ENCODE measurements around the gene VPS9D1.
A peak's percentile ranks its signal among the peaks of the same experiment; 100 is the strongest.

The VPS9D1 gene, protein sequence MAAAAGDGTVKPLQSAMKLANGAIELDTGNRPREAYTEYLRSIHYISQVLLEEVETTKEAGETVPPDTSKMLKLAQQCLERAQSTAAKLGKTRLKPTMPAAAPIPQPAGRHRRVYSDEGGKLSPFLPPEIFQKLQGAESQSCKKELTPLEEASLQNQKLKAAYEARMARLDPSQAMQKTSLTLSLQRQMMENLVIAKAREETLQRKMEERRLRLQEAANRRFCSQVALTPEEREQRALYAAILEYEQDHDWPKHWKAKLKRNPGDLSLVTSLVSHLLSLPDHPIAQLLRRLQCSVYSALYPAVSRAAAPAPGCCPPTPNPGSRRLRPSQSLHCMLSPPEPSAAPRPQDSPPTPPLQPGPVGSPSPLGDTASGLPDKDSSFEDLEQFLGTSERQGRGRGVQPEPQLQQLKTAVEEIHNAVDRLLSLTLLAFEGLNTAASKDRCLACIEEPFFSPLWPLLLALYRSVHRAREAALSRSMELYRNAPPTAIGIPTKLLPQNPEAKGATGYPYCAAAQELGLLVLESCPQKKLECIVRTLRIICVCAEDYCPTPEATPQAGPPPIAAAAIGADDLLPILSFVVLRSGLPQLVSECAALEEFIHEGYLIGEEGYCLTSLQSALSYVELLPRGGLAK

DNA sequence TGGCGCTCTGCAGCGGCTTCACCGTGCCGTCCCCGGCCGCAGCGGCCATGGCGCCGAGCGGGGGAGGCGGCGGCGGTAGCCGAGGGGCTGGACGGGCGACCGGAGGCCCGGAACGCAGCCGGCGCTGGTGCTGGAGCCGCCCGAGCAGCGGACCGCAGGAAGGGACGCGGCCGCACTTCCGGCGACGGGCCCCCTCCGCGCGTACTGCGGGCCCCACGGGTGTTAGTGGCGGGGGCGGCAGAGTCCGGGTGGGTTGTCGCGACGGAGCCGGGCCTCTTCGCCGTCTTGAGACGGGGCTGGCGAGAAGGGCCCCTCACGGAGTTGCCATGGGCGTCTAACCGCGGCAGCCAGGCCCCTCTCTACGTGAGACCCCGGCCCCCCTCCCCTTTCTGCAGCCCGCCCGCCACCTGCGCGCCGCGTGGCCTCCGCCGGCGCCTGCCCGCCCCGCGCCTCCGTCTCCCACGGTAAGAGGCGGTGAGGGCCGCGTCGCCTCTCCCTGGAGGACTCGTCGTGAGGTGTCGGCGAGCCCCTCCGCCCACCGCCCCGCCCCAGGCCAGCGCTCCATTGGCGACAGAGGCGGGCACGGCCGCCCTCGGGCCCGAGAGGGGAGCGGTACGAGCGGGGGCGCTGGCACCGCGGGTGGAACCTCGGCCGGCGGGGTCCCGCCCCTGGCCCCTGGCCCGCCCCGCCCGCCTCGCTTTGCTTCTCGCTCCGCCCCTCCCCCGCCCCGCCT lies at the start of gene VPS9D1, which contains the start of gene ZNF276:
Gene VPS9D1 (minus strand): TSS at position 86 of the 733 bp plus-strand sequence. CDS start 37 bp downstream, at position 49.
Gene ZNF276 (plus strand): TSS at position 725 of the 733 bp plus-strand sequence. CDS start 104 bp downstream, outside the sequence.
- DNase-seq: peak; percentile 88

DNA sequence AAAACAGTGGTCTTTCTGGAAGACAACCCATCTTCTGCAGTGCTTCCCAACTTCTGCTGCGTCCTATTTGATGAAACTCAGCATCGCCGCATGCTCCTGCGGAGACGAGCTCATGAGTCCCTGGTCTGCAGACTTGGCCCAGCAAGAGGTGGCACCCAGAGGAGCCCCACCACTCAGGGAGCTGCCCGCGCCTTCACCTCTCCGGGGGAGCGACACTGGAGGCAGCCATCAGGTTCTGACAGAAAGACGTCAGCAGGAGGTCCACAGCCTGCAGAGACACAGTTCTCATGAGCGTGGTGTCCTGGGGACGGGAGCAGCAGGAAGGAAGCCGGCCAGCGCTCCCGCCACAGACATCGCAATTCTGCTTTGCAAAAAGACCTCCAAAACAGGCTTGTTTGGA lies 49.7 kb upstream of the VPS9D1 start:
- DNase-seq: no peak

DNA sequence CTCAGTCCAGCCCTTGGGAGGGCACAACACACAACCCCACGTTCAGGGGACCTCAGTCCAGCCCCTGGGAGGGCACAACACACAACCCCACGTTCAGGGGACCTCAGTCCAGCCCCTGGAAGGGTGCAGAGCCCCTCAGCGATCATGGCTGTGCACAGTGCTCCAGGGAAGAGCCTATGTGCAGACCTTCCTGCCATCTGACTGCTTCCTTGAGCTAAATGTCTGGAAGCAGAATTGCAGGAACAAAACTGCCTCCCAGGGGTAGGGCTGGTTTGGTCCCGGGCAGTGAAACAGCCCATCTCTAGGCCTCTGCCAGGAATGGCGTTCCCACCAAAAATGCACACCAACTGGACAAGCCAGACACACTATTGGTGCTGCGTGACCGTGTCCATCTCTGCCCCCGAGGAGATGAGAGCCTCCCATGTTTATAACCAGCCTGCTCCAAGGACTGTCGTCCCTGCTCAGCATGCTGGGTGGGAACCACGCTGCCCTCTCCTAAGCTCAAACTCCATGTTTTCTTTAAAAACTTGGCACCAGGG lies 44.7 kb upstream of the VPS9D1 start:
- DNase-seq: no peak

DNA sequence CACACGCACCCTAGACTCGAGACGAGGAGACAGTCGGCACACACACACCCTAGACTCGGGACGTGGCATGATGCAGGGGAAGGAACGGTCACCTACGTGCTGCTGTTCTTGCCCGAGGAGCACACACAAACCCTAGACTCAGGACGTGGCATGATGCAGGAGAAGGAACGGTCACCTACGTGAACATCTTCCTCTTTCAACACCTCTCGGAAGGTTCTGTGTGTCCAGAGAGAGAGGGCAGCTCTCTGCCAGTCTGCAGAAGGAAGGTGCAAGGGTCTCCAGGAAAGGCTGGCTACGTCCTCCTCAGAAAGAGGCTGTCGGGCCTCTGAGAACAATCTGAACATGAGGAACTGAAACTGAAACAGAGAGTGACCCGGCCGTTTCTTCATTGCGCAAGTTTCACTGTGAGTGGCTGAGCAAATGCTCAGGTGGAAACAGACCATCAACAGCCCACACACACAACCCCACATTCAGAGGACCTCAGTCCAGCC lies 44.1 kb upstream of the VPS9D1 start:
- no peak for DNase-seq

DNA sequence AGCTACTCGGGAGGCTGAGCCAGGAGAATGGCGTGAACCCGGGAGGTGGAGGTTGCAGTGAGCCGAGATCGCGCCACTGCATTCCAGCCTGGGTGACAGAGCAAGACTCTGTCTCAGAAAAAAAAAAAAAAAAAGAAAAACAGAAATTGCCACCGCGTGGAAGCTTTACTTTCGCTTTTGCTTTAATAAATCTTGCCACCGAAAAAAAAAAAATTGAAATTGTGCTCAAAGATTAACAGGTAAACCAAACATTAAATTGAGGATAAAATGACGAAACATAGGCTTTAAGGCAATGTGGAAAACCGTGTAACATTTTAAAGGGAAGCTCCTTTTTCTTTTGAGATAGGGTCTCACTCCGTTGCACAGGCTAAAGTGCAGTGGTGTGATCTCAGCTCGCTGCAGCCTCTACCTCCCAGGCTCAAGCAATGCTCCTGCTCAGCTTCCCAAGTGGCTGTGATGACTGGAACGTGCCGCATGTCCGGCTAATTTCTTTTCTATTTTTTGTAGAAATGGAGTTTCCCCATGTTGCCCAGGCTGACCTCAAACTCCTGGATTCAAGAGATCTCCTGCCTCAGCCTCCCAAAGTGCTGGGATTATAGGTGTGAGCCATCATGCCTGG lies 40.7 kb upstream of the VPS9D1 start:
- DNase-seq: no peak

DNA sequence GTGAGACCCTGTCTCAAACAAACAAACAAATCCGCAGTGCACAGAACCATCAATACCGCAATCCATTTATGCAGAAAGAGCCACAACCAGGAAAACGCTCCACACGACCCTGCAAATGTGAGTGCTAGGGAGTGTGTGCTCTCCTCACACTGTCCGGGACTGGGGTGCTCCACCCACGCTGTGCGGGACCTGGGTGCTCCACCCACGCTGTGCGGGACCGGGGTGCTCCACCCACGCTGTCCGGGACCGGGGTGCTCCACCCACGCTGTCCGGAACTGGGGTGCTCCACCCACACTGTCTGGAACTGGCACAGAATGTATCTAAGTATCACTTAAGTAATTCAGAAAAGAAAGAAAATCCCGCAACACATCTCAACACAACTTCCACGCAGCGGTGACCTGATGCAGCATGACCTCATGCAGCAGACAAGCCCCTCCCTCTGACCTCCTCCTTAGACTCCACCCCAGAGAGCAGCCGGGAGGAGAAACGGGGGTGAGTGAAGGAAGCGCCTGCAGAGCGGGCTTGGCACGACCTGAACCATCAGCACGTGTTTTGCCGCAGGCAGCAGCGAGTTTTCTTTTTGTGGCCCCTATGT lies 39.1 kb upstream of the VPS9D1 start:
- DNase-seq: no peak

DNA sequence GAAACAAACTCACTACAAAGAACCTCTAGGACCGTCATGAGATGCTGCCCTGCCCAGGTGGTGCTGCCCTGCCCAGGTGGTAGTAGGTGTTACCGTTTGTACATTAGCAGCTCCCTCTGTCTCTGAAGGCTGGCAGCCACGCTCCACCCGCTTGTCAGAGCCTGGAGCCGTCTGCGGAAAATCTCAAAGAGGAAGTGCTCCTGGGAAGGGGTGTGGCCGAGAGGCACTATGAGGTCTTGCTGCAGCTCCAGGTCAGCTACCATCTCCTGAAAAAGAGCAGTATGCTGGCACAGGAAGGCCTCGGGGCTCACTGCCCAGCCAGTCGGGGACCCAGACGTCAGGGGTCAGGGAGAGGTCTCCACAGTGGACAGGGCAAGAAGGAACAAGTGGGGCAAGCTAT lies 28.9 kb upstream of the VPS9D1 start:
- no peak for DNase-seq

DNA sequence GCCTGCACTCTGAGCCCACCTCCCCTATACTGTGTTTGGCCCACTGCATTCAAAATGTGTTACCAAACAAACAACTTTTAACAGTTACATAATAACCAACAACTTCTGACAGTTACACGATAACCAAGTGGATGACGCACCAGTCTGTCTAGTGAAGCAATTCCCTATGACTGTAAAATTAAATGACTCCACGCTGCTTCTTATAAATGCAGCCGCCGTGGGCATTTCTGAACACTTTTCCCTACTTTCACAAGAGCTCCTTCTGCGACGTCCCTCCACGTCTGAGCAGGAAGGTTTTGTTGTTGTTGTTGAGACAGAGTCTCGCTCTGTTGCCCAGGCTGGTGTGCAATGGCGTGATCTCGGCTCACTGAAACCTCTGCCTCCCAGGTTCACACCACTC lies 28.2 kb upstream of the VPS9D1 start:
- no peak for DNase-seq

DNA sequence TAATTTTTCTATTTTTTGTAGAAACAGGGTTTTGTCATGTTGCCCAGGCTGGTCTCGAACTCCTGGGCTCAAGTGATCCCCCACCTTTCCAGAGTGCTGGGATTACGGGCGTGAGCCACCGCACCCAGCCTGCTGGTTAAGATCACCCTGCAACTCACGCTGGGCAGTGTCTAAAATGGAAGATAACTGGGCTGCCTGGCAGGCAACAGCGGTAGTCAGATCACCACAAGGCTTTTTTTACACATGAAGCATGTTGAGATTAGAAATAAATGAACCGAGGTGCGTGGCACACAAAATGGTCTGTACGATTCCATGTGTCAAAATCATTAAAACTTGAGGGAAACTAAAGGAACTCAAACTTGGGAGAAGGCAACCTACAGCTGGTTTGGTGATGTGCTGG lies 27.4 kb upstream of the VPS9D1 start:
- DNase-seq: no peak

DNA sequence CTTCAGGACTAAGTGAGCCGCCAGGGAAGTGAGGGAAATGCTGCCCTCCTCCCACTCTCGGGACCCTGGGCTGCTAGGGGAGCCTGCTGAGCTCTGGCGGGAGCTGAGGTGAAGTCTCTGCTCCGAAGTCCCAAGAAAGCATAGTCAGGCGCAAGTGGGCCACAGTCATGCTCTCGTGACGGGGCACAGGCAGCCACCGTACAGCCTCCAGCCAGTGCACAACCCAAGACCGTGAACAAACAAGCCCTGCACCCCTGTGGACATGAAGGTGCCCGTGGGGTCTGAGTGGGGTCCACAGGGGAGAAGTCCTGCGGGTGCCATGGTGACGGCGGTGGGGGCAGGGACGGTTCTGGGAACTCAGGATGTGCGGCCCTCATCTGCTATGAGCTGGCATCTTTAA lies 25.3 kb upstream of the VPS9D1 start:
- DNase-seq: no peak

DNA sequence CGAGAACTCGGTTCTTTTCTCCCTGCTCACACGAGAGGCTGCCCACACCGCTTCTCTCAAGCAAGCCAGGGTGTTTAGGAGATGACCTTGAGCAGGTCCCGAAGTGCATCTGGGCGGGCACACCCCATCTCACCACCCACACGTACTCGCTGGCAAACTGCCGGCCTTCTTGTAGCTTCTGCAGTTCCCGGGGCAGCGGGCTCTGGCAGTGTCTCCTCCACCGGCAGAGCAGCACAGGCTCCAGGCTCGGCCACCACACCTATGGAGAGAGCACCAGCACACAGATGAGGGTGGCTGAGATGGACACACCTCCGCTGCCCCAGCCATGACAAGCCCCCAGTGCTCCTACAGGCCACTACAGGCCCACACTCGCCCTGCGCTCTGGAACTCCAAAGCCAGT lies 24.1 kb upstream of the VPS9D1 start:
- DNase-seq: no peak

DNA sequence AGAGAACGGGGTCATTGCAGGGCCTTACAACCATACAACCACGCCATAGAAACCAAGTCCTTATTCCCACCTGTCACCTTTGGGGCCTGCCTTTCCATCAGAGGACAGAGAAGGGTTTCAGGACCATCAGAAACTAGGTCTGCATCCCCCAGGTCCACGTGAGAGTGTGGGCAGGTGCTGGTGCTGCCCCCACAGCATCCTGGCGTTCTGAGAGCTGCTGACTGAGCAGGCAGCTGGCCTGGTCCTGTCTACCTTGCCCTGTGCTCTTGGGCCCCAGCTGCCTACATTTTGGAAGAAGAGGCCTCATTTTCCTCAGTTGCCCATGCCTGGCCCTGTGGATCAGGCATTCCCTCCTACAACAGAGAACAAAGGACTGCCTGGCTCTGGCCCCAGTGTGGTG lies 22.2 kb upstream of the VPS9D1 start:
- no peak for DNase-seq

DNA sequence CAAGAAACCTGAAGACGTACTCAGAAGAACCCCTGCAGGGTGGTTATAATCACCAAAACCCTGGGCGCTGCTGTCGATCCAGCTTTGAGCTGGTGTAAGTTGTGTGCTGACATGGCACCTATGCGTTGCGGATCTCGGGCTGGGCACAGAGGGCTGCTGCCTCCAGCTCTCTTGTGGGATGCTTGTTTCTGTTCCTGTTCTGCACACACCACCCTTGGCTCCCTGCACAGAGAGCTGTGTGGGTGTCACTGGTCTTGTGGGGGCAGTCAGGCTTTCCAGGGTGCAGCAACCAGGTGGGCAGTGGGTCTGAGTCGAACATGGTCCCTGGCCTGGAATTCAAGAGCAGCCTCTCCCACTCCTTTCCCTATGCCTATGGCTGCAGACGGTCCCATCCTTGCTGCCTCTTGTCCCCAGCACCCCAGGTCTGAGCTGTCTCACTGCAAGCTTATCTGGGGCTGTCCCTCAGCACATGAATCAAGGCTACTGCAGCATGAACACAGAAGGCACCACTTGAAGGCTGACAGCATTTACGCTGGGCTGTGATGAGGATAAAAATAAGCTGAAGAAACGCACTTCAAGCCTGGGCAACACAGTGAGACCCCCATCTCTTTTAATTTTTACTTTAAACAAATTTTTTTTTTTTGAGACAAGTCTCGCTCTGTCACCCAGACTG lies 20.8 kb upstream of the VPS9D1 start:
- no peak for DNase-seq

DNA sequence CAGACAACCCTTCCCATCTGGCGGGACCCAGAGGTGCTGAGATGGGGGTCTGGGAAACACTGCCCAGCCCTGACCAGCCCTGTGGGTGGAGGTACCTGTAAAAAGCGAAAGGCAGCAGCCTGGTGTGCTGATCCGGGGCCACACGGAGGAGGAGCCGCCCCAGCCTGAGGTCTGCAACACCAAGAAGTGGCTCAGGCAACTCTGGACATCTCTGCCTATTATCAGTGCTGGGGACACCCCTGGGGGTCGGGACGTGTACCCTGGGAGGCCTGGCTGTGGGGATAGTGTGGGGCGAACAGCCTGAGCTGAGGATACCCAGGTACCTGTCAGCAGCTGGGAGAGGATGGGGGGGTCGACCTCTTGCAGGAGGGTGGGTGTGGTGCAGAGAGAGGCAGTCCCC lies 18.7 kb upstream of the VPS9D1 start:
- no peak for DNase-seq

DNA sequence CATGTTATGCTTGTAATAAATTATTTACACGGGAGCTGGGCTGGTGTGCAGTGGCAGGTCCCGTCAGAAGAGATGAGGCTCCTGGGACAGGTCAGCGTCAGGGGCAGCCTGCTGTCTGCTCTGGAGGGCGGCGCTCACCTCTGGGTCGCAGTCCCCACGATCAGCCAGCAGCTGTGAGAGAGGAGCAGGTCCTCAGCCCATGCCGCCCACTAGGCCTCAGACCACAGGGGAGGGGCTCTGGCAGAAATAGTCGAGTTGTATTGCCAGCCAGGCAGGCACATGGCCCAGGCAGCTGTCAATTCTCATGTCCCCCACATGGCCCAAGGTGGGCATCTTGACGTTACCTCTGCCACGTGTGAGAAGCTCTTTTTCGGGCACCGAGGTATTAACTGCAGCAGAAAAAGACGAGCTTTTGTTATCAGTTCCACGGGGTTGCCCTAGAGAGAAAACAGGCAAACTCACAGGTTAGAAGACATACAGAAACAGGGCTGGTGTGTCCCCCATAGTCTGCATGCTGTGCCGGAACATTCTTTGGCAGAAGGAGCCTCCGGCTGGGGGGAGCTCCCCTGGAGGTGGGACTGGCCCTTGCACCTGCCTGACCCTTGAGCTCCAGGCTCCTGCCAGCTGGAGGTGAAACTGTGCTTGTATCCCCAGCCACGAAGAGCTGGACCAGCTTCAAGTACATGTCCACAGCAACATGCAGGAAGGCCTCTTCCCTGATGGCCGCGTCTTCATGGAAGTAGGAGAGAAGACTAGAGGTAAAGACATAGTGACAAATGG lies 18.0 kb upstream of the VPS9D1 start:
- no peak for DNase-seq

DNA sequence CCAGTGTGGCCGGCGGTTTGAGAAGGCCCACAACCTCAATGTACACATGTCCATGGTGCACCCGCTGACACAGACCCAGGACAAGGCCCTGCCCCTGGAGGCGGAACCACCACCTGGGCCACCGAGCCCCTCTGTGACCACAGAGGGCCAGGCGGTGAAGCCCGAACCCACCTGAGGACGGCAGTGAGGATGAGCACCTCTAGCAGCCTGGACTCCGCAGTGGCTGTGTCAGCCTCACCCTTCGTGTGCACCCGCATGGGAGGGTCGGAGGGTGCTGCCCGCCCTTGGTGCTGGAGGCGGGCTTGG lies 17.3 kb upstream of the VPS9D1 start:
- DNase-seq: no peak

DNA sequence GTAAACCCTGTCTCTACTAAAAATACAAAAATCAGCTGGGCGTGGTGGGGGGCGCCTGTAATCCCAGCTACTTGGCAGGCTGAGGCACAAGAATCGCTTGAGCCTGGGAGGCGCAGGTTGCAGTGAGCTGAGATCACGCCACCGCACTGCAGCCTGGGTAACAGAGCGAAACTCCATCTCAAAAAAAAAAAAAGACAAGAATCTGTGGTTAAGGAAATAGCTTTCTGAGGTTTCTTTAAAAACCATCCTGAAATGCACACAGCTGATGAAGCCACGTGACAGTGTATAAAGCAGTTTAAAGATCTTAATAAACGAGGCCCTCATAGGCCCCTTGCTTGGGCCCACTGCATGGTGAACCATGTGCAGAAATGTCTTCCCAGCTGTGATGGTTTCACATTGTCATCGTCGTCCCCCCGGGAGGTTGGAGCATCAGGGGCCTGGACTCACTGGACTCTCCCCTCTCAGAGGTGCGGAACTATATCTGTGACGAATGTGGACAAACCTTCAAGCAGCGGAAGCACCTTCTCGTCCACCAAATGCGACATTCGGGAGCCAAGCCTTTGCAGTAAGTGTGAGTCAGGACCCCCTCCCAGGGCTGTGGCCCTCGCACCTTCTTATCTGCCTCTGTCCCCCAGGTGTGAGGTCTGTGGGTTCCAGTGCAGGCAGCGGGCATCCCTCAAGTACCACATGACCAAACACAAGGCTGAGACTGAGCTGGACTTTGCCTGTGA lies 16.8 kb upstream of the VPS9D1 start:
- DNase-seq: no peak

DNA sequence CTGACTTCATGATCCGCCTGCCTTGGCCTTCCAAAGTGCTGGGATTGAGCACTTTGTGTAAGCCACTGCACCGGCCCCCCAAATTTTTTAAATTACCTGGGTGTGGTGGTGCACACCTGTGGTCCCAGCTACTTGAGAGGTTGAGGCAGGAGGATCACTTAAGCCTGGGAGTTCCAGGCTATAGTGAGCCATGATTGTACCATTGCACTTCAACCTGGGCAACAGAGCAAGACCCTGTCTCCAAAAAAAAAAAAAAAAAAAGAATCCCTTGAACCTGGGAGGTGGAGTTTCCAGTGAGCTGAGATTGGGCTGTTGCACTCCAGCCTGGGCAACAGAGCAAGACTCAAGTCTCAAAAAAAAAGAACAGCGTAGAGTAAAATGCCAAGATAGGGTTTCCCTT lies 15.9 kb upstream of the VPS9D1 start:
- DNase-seq: no peak

DNA sequence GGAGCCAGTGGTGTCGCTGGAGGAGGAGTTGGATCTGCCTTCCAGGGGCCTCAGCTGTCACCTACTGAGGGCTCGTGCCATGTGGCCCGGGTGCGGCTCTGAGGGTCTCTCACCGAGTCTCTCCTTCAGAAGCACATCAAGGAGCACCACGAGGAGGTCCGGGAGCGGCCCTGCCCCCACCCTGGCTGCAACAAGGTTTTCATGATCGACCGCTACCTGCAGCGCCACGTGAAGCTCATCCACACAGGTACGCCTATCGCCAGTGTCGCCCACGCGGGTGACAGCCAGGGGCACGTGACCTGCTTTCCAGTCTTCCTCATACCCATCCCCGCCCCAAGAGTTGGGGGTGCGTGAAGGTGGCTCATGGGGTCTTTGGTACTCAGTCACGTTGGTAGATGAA lies 13.1 kb upstream of the VPS9D1 start:
- no peak for DNase-seq

DNA sequence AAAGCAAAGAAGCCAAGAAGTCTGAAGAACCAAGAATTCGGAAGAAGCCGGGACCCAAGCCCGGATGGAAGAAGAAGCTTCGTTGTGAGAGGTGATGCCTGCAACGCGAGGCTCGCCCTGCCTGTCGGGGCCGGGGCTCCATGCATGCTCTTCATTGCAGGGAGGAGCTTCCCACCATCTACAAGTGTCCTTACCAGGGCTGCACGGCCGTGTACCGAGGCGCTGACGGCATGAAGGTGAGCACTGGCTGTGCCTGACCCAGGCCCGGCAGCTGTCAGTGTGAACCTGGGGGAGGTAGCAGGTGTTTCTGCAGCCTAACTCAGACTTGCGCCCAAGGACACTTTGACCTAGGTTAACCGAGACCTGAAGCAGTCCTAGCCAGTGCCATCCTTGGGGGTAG lies 12.6 kb upstream of the VPS9D1 start:
- no peak for DNase-seq

DNA sequence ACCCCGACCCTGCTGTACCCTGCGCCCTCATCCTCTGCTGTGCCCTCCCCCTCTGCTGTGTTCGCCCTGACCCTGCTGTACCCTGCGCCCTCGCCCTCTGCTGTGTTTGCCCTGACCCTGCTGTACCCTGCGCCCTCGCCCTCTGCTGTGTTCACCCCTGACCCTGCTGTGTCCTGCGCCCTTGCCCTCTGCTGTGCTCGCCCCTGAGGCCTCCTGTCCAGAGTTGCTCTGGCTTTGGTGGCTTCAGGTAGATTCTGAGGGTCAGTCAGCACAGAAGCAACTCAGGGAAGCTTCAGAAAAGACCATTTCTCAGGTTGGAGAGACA lies 12.2 kb upstream of the VPS9D1 start:
- no peak for DNase-seq
